SW480 (cell line): ENCODE measurements around the gene PNPLA4.

ENCODE experiments used
- DNase-seq: peaks from one replicate; pipeline ENCODE4 v3.0.0-alpha.2; 2016; ENCODE audit warnings: low spot score

Gene PNPLA4

GRCh38 chrX:7872042-7872441 lies 55.2 kb downstream of the PNPLA4 start:
- no peak for DNase-seq

- DNase-seq, result no peak
Measured at GRCh38 chrX:7852166-7852565, 75.0 kb downstream of the PNPLA4 start.
